Mucosa of stomach (tissue), 1 donor: ENCODE measurements around the gene SGPP2.
A peak's percentile ranks its signal among the peaks of the same experiment; 100 is the strongest.
"Not testable (repeated sequence)": the region's sequence is repeated elsewhere in the genome, so short reads cannot be mapped to it uniquely, and the experiment has no call there.

Experiments
- H3K27me3 ChIP-seq: one replicate; pipeline ENCODE4 v1.7.0; 2013; ENCODE audit warnings: mild to moderate bottlenecking, low read length; ENCODE audit not compliant: control insufficient read depth, insufficient read depth
- H3K36me3 ChIP-seq: one replicate; pipeline ENCODE4 v1.7.0; 2013; ENCODE audit warnings: low read length; ENCODE audit not compliant: control insufficient read depth, insufficient read depth
- H3K4me1 ChIP-seq: one replicate; pipeline ENCODE4 v1.7.0; 2013; ENCODE audit warnings: mild to moderate bottlenecking, low read length; ENCODE audit not compliant: control insufficient read depth, insufficient read depth
- H3K4me3 ChIP-seq: one replicate; pipeline ENCODE4 v1.7.0; 2013; ENCODE audit warnings: low read length
- H3K9ac ChIP-seq: one replicate; pipeline ENCODE4 v1.7.0; 2013; ENCODE audit warnings: mild to moderate bottlenecking, low read length, moderate library complexity
- H3K9me3 ChIP-seq: one replicate; pipeline ENCODE4 v1.7.0; 2013; ENCODE audit warnings: mild to moderate bottlenecking, low read length, moderate library complexity; ENCODE audit not compliant: control insufficient read depth
- donor health status: Pancreatic carcinoma.

The SGPP2 gene

DNA sequence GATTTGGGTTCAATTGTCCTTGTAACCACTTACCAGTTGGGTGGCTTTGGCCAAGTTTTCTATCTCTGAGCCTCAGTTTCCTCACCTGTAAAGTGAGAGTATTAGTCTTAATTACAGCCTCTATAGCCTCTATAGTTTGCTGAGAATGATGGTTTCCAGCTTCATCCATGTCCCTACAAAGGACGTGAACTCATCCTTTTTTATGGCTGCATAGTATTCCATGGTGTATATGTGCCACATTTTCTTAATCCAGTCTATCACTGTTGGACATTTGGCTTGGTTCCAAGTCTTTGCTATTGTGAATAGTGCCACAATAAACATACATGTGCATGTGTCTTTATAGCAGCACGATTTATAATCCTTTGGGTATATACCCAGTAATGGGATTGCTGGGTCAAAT, 12.0 kb upstream of the SGPP2 start:
- H3K9me3 ChIP-seq, H3K27me3 ChIP-seq, H3K36me3 ChIP-seq, H3K4me1 ChIP-seq, H3K4me3 ChIP-seq, H3K9ac ChIP-seq: not testable (repeated sequence)

DNA sequence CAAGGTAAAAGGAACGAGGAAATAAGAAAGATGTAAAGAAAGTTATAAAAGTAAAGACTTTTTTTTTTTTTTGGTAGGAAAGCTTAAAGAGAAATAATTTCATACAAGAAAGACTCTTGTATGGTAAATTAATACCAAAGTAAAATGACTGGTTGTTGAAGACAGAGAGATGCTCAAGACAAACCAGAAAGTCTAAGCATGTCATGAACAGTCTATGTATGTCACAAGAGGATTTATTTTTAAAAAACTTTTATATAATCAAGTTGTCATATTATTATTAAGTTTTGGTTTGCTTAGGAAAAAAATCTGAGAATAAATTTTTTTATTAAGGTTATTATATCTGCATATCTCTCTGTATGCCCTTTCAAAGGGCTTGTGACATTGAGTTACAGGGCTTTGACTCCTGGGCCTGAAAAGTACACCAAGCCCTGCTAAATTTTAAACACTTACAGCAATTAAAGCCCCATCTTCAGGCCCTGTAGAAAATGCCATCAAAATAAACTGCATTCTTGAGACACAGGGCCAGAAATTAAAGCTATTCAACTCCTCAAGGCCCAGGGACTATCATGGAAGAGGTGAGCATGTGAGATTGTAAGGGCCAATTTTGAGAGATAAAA, 10.9 kb upstream of the SGPP2 start:
- Histone ChIP-seq H3K9ac (no peak overlapping the region), H3K9me3 (no peaks in the 10 kb centered on the region), H3K4me3 (no peak overlapping the region), H3K4me1 (no peaks in the 10 kb centered on the region), H3K27me3 (no peaks in the 10 kb centered on the region), H3K36me3 (no peaks in the 10 kb centered on the region)

DNA sequence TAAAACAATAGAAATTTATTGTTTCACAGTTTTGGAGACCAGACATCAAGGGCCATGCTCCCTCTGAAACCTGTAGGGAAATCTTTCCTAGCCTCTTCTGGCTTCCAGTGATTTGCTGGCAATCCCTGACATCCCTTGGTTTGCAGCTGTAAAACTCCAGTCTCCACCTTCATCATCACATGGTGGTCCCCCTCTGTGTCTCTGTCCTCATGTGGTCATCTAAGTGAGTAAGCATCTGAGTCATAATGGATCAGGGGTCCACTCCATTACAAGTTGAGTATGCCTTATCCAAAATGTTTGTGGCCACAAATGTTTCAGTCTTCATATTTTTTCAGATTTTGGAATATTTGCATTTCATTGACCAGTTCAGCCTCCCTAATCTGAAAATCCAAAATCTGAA, 5.6 kb upstream of the SGPP2 start:
- H3K9me3 ChIP-seq = no peaks in the 10 kb centered on the region
- peaks cover 4% of the 10 kb centered on the region for H3K4me1 ChIP-seq
- no peak overlapping the region for H3K9ac ChIP-seq
- peaks cover 5% of the 10 kb centered on the region for H3K27me3 ChIP-seq
- H3K4me3 ChIP-seq = no peak overlapping the region
- H3K36me3 ChIP-seq = no peaks in the 10 kb centered on the region

DNA sequence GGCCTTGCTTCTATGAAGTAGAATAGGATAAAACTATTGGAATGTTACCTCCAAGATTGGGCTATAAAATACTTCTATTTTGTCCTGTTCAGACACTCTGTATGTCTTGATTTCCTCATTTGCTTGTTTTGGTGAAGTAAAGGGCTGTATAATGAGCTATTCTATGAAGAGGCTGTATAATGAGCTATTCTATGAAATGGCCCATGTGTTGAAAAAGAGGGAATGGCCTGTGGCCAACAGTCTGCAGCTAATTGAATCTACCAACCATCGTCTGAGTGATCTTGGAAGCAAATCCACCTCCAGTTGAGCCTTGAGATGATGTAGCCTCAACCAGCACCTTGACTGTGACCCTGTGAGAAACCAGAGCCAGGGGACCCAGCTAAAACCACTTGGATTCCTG, 3.8 kb upstream of the SGPP2 start:
- H3K4me1 ChIP-seq = peaks cover 6% of the 10 kb centered on the region
- no peak overlapping the region for H3K9ac ChIP-seq
- peaks cover 7% of the 10 kb centered on the region for H3K27me3 ChIP-seq
- no peaks in the 10 kb centered on the region for H3K9me3 ChIP-seq
- H3K4me3 ChIP-seq = no peak overlapping the region
- no peaks in the 10 kb centered on the region for H3K36me3 ChIP-seq

DNA sequence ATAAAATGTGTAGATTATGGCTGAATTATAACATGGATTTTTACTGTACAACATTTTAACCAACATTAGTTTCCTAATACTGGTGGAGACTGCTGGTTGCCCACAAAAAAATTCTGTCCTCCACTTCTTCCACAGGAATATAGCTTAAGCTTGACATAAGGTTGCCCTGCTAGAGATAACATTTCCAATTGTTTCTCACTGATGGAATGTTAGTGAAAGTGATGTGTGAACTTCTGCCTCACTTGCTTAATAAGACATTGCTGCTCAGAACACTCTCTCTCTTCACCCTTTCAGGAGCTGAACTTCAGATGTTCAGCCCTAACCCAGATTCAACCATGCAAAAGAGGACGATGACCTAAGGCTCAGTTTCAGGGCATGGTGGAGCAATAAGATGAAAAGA, 2.7 kb upstream of the SGPP2 start:
- Histone ChIP-seq H3K36me3 (no peaks in the 10 kb centered on the region), H3K27me3 (peaks cover 7% of the 10 kb centered on the region), H3K4me3 (no peak overlapping the region), H3K9me3 (no peaks in the 10 kb centered on the region), H3K9ac (no peak overlapping the region), H3K4me1 (peaks cover 16% of the 10 kb centered on the region)

DNA sequence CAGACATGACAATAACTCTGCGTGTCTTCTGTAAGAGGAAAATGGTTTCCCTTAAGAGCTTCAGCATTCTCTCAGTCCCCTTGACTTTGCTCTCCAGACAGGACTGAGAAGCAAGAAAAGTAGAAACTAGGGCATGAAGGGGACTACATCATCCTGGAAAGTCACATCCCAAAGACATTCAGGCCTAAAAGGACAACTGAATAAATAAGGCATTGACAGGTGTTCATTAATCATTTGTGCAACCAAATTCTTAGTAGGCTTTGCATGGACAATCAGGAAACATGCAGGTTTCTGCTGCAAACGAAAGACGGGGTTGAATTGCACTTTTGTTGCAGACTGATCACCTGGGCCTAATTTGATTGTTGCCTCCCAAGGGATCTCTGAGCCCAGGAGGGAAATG, 1.2 kb upstream of the SGPP2 start:
- Histone ChIP-seq H3K4me1 (peaks cover 21% of the 10 kb centered on the region), H3K9me3 (no peaks in the 10 kb centered on the region), H3K9ac (peak overlapping the region; percentile 69), H3K4me3 (no peak overlapping the region), H3K36me3 (no peaks in the 10 kb centered on the region), H3K27me3 (peaks cover 7% of the 10 kb centered on the region)

DNA sequence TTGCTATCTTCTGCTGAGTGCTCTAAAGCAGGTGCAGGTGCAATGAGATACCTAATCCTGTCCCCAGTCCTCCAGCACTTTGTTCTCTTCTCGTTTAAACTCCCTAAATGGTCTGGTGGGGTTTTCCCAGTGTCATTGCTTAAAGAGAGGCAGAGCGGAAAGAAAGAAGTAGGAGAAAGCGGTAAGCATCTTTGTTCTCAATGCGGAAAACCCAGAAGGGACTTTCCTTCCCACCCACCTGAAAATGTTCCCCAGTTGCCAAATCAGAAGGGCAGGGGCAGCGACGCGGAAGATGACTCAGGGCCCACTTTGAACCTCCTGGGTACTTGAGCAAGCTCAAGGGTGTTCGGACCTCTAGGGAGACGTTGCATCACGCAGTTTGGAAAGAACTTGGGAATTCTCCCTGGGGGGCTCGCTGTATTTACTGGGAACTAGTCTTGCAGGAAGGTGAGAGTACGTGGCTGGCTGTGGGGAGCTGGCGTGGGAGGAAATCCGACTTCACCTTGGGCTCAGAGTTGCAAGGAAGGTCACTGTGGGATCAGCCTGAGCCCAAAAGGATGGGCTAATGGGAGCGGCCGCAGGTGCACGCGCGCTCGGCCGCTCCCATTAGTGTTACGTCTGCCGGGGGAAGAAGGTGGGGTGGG, 589 bp upstream of the SGPP2 start:
- H3K9me3 ChIP-seq = no peaks in the 10 kb centered on the region
- H3K4me3 ChIP-seq = no peak overlapping the region
- H3K4me1 ChIP-seq = peaks cover 25% of the 10 kb centered on the region
- no peaks in the 10 kb centered on the region for H3K36me3 ChIP-seq
- peak overlapping the region; percentile 69 for H3K9ac ChIP-seq
- H3K27me3 ChIP-seq = peaks cover 7% of the 10 kb centered on the region

DNA sequence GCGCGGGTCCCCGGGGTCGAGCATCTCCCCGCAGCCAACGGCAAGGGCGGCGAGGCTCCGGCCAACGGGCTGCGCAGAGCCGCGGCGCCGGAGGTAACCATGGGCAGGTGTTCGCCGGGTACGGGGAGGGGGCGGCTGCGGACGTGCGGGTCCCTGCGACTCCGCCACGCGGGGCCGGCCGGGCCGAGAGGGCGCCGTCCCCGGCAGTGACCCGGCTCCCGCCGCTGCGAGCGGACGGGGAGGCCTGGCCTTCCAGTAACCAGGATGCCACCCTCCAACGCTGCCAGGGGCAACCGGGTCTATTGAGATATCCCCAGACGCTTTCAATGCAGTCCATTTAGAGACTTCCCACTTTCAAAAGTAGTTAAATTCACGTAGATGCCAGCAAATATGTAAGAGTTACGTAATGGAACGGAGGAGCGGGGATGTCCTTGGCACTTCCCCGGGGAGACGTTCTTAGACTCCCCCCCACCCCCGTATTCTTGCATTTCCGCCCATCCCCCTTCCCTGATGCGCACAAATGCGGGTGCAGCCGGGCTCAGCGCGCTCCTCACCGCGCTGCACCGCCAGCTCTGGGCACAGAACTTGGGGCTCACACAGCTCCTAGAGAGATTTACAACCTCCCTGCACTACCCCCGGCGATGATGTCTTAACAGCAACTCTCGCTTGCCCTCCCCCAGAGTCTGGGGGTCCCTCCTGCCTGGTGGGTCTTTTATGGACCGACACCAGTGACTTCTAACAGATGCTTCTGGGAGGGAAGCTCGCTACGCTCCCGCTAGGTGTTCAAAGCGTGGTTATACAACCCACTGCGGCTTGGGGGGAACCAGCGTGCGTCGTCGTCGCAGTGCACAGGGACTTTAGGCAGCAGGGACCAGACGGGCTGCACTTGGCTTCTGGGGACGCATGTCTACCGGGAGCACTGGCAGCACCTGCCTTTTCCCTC, 657 bp downstream of the SGPP2 start:
- Histone ChIP-seq H3K9ac (peak overlapping the region; percentile 95), H3K4me3 (peak overlapping the region; percentile 60), H3K36me3 (no peaks in the 10 kb centered on the region), H3K27me3 (peaks cover 7% of the 10 kb centered on the region), H3K4me1 (peaks cover 35% of the 10 kb centered on the region), H3K9me3 (no peaks in the 10 kb centered on the region)

DNA sequence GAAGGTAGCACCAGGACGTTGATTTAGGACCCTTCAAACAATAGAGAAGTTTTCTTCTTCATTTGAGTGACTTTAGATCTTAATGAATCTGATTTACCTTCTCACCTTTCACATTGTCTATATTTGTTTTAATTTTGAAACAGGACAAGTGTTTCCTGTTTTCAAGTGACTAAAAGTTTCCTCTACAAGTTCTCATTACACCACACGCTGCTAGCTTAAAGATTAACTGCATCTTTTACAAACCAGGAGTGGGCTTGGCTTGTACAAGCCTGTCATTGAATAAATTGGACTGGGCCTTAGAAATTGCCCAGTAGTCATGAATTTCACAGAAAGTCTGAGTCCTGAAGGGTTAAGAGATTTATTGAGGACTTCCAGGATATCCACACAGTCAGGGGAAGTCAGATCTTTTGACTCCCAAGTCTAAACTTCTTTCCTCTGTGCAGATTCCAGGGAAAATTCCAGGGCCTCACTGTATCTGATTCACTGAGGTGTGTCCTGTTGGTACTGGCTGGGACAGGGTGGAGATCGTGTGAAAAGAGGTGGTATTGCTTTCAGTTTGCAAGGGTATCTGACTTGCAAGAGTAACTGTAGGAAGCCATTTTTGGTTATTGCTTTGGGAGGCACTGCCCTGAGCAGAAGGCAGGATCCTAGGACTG, 3.4 kb downstream of the SGPP2 start:
- Histone ChIP-seq H3K27me3 (peaks cover 7% of the 10 kb centered on the region), H3K9me3 (no peaks in the 10 kb centered on the region), H3K4me1 (peaks cover 52% of the 10 kb centered on the region), H3K9ac (peak overlapping the region; percentile 95), H3K36me3 (no peaks in the 10 kb centered on the region), H3K4me3 (peak overlapping the region; percentile 7)

DNA sequence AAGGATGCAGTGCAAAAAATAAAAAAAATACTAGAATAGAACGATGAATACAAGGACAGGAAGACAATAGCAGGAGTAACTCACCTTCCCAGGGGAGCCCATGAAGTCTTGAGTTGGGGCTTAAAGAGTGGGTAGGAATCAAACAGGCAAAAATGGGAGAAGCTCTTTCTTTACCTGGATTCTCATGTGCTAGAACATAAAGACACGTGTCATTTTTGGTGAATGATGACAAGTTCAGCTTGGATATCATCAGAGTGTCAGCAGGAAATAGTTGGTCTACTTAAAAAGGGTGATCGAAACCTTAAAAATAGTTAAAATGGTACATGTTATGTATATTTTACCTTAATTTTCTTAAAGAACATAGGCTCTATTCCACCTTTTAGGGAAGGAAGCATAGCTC, 5.7 kb downstream of the SGPP2 start:
- H3K9ac ChIP-seq = no peak overlapping the region
- H3K9me3 ChIP-seq = no peaks in the 10 kb centered on the region
- H3K27me3 ChIP-seq = no peaks in the 10 kb centered on the region
- H3K36me3 ChIP-seq = no peaks in the 10 kb centered on the region
- no peak overlapping the region for H3K4me3 ChIP-seq
- peaks cover 59% of the 10 kb centered on the region for H3K4me1 ChIP-seq

DNA sequence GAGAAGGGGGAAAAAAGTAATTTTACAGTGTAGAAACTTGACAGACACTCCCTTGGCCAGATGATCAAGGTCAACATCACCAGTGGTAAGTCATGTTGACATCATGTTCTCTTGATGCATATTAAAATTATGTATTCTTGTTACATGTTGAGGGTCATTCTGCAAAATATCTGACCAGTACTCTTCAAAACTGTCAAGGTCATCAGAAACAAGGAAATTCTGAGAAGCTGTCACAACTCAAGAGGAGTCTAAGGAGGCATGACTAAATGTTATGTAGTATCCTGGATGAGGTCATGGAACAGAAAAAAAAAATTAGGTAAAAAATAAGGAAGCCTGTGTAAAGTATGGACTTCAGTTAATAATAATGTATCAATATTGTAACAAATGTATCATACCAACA, 6.3 kb downstream of the SGPP2 start:
- Histone ChIP-seq H3K36me3 (no peaks in the 10 kb centered on the region), H3K27me3 (no peaks in the 10 kb centered on the region), H3K4me1 (peaks cover 63% of the 10 kb centered on the region), H3K9me3 (no peaks in the 10 kb centered on the region), H3K9ac (no peak overlapping the region), H3K4me3 (no peak overlapping the region)

DNA sequence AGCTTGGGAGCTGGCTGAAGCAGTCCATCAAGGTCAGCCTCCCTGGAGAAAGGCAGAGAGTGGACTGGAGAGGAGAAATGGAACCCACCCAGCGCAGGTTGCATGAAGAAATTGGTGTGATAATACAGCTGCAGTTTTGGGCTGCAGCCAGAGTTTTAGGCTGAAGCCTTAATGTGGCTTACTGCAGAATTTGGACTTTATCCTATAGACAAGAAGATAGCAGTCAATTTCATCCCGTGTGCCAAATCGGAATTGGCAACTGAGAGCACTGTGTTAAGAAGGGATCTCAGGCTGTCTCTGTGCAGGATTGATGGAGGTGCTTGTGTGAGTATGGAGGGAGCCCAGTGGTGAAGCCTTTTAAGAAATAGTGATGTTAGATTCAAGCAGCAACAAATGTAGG, 7.5 kb downstream of the SGPP2 start:
- H3K9ac ChIP-seq = no peak overlapping the region
- H3K4me3 ChIP-seq = no peak overlapping the region
- no peaks in the 10 kb centered on the region for H3K27me3 ChIP-seq
- H3K9me3 ChIP-seq = no peaks in the 10 kb centered on the region
- no peaks in the 10 kb centered on the region for H3K36me3 ChIP-seq
- peaks cover 61% of the 10 kb centered on the region for H3K4me1 ChIP-seq
